Stimulated activated CD4-positive, alpha-beta T cell treated with anti-CD3 and anti-CD28 coated beads, Interleukin-2, amount 100 ng/mL, for 24 hours (primary cell): ENCODE data around the gene SEMA3F.
A peak's percentile ranks its signal among the peaks of the same experiment; 100 is the strongest.

Experiments
- DNase-seq, 2 donors: peaks; one replicate each; pipeline ENCODE4 v3.0.0-alpha.2; 2020

The SEMA3F gene

DNA sequence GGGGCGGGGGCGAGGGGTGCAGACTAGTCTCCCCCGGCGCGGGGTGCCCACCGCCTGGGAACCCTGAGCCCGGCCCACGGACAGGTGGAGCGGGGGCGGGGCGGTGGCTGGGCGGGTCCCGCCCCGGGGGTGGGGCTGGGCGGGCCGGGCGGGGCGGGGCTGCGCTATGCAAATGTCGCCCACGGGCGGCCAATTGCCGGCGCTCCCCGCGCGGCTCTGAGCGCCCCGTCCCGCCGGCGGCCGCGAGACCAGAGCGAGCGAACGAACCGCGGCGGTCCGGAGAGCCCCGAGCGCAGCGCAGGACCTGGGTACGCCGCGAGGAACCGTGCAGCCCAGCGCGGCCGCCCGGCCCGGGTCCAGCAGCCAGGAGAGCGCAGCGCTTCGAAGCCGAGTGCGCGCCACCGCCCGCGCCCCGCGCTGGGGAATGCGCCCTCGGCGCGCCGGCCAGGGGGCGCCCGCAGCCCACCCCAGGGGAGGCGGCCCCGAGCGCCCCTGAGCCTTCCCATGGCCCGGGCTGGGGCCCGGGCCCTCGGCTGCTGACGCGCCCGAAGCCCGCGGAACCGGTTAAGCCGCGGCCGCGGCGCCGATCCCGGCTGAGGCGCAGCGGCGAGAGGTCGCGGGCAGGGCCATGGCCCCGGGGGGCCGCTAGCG is at the start of gene SEMA3F:
TSS of gene SEMA3F (plus strand) at position 485 of the 651 bp plus-strand sequence. CDS start 4,299 bp downstream, outside the sequence.
- DNase-seq, result peak; percentile 64 to 72

DNA sequence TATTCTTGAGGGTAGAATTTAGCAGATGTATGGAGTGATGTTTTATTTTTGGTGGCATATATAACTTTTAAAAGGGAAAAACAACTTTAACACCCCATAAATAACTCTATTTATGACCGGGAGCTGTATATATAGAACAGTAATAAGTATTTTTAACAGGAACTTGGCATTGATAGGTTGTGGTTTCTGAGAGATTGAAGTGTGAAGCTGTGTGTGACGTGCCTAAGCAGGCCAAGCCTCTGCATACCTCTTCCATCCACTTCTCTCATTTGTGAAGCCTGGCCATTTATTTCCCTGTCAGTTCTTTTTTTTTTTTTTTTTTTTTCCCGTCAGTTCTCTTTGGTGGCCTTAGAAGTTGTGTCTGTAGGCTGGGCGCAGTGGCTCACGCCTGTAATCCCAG is 43.4 kb upstream of the SEMA3F start:
- DNase-seq, result no peak

DNA sequence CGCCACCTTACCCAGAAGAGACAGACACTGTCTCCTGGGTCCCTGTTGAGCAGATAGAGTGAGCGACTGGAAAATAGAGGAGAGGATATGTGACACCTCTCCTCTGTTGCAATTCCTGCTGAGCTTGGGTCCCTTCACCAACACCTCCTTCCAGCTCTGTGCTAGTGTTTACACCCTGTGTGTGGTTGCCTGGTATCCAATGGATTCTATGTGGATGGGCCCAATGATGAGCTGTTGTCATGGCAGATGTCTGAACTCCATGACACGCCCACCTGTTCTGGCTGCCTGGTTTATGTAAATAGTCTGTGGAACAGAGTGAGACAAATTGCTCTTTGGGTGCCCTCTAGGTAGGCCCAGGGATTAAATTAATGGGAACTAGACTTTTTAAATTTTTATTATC is 42.7 kb upstream of the SEMA3F start:
- no peak for DNase-seq

DNA sequence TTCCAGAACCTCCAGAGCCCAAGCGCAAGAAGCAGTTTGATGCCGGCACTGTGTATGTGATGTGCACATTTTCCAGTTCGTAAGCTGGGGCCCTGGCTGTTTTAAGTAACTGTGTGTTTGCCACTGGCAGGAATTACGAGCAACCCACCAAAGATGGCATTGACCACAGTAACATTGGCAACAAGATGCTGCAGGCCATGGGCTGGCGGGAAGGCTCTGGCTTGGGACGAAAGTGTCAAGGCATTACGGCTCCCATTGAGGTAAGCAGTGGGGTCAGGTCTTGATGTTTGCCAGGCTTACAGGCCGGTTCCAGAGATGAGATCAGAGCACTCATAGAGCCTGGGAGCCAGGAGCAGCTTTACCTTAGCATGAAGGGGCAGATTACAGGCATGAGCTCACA is 38.0 kb upstream of the SEMA3F start:
- DNase-seq, result no peak

DNA sequence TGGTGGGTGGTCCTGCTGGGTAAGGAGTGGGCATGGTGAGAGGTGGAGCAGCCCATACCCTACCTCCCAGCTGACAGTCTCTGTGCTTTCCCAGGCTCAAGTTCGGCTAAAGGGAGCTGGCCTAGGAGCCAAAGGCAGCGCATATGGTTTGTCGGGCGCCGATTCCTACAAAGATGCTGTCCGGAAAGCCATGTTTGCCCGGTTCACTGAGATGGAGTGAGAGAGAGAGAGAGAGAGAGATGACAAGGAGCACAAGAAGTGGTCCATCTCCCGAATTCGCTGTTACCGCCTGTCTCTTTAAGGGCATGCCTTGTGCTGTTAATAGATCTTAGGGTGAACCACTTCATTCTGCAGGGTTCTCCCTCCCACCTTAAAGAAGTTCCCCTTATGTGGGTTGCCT is 36.9 kb upstream of the SEMA3F start:
- DNase-seq, result no peak

DNA sequence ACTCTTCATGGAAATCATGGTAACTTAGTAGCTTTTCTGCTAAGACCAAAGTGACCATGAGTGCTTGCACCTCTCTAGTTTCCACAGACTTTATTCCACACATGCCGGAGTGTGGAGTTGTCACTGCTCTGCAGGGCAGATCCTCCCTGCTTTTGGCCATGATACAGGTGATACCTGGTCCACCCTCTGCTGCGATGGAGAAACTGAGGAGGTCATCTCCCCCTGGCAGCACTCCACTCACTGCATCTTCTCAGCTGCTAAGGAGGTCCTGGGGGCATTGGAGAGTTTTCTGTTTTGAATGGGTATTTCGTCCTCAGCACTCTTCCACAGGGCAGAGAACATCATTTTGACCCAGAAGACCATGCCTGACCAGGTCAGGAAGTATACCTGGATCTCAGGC is 35.3 kb upstream of the SEMA3F start:
- no peak for DNase-seq

DNA sequence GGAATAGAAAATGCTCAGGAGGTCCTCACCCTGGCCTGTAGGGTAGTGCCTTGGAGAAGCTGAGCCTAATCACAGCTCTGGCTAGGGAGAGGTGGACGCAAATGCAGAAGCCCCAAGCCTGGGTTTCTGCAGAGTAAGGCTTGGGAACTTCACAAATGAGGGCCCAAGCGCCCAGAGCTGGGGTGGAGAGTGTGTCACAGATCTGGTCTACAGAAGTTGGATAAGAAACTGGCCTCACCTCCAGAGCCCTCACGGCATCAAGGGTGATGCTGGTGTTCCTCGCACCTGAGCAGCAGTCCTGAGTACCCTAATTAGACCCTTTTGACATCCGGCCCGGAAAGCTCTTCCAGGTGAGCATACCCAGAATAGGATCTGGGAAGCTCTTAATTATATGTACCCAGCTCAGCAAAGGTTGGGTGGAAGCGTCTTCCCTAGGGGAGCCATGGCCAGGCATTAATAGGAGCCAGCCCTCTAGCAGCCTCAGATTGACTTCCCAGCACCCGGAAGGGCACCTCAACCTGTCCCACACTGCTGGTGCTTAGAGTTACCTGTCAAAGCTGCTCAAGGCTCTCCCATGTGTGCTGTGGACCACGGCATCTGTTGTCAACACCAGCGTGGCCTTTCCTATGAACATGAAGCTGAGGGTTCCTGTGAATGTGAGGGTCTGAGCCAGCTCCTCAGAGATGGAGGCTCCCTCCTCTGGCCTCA is 34.6 kb upstream of the SEMA3F start:
- no peak for DNase-seq

DNA sequence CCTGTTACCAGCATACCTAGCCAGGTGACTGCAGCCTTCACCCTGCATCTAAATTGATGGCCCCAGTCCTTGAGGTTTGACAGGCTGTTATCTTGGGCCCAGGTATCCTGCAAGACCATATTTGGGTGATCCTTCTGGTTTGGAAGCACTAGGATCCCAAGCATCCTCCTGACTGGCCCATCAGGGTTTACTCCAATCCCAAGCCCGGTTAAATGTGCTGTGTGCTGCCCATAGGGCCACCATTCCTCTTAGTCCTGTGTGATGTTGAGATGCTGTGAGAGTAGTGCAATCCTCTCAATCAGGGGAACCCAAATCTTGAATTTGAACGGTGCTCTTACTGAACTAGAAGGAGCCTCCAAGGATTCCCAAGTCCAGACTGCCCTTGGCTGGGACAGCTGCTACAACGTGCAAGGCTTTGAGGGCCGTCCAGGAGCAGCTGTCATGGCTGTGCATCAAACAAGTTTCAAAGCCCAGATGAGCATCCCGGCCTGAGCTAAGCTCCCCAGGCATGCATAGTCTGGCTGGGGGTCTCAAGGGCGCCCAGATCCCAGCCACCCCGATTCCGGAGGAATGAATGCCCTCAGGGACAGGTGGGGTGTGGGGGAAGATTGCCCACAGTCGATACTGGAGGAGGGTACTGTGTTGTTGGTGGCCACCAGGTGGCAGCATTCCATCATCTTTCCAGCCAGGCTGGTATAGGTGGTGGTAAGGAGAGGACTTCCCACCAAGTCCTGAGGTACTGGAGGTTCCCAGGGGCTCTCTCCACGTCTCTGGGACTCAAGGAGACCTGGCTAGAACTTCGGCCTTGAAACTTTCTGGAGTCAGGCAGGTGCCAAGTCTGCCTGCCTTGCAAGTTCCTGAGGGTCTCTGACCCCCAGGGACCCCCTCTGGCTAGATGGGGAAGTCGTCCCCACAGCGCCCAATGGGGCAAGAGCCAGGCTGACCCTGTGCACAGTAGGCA is 33.8 kb upstream of the SEMA3F start:
- DNase-seq, result peak; percentile 77 to 80

DNA sequence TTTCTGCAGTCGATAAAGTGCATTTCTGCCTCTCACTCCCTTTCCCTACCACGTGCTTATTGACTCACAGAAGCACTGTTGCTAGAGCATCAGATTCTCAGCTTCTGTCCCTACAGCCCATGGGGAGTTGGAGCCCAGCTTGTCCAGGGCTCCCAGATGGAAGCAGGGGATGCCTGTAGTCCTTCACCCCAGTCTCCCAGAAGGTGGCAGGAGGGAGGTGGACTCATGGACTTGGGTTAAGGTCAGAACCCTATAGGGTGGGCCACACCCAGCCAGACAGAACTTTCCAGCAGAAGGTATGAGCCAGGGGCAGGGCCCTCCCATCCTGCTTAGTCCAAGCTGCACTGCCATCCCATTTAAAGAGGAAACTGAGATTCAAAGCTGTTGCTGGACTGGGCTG is 33.1 kb upstream of the SEMA3F start:
- no peak for DNase-seq

DNA sequence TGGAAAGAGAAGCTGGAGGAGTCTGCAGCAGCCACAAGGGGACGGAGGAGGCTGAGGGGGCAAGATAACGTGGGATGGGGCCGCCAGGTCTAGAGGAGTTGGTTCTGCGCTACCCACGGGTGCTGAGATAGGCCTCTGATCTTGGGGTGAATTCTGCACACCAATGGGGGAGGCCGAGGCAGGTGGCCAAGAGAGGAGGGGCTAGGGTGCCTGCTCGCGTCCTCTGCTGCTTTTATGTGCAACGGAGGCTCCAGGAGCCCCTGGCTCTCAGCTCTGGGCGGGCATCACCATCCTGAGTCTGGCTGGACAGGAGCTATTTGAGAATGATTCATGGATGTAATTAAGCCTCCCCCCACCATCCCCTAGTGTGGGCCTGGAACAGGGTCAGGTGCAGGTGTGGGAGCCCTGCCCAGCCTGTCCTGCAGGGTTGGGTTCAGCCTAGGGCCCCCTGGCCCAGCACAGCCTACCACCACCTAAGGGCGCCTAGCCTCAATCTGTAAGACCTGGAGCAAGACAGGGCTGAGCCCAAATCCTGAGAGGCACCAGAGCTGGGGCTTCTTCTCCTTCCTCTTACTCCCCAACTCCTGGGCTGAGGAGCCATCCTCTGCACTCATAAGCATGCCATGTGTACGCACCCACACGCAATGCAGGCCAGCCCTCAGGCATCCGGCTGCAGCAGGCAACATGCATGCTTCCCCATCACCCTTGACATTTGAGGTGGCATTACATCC is 32.3 kb upstream of the SEMA3F start:
- no peak for DNase-seq

DNA sequence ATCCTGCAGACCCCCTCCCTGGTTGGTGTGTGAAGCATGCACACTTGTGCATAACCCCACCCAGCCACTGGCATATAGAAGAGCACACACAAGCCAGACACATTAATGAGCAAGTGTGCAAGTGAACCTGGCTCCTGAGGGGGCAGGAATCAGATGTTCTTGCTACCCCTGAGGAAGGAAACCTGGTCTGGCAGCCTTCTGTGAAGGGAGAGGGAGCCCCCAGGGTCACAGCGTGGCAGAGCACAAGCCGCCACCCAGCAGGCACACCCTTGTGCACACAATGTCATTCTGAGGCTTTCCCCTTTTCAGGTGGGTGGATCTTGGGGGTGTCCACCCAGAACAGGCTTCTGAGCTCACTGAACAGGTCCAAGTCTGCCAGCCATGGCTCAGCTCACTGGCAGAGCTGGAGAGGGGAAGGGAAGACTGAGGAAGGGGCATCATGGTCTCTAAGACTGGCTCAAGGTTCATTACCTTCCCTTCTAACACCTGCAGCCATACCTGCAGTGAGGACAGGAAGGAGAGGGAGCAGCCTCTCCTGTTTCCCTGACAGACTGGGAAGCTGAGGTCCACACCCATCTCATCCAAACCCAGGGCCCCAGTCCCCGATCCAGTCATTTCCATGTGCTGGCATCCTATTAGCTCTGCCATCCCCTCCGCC is 31.6 kb upstream of the SEMA3F start:
- no peak for DNase-seq

DNA sequence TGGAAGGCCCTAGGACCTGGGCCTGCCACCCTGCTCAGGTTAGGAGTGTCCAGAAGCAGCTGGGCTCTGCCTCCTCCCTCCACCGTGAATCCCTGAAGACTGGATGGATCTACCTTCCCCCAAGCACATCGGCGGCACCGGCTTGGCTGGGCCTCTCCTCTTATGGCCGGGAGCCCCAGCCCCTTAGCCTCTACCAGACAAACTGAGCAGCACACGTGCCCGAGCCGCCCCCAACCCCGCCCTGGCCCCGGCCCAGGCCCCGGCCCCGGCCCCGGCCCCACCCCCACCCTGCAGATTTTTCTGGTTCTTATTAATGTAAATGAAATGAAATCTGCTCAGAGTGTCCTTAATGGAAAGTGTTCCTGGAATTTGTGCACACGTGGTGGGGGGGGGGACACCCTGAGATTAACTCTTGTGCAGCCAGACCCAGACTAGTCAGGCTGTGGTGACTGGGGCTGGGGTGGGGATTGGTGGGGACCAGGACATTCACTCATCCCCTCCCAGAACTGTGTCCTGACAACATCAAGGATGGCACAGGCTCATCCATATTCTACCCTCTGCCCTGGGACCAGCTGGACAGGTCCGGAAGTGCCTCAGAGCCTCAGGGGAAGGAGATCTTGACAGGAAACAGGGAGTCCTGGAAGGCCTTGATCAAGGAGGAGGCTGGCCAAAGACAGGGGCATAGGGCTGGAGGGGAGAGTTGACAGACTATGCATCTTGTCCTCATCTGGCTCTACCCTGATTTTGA is 30.9 kb upstream of the SEMA3F start:
- no peak for DNase-seq

DNA sequence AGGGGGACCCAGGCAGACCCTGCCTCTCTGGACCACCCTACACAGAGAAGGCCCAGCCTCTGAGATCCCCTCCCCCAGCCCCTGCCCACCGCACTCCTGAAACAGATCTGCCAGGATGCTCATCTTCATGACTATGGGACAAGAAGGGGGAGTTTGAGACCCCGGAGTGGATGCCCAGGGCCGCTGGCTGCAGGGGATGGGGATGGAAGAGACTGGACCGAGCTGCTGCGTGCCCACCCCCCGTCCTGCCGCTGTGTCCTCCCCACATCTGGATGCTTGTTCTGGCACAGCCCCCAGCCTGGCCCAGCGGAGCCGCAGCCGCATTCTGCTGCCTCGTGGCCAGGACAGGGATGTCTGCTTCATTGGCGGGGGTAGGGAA is 30.3 kb upstream of the SEMA3F start:
- DNase-seq, result no peak

DNA sequence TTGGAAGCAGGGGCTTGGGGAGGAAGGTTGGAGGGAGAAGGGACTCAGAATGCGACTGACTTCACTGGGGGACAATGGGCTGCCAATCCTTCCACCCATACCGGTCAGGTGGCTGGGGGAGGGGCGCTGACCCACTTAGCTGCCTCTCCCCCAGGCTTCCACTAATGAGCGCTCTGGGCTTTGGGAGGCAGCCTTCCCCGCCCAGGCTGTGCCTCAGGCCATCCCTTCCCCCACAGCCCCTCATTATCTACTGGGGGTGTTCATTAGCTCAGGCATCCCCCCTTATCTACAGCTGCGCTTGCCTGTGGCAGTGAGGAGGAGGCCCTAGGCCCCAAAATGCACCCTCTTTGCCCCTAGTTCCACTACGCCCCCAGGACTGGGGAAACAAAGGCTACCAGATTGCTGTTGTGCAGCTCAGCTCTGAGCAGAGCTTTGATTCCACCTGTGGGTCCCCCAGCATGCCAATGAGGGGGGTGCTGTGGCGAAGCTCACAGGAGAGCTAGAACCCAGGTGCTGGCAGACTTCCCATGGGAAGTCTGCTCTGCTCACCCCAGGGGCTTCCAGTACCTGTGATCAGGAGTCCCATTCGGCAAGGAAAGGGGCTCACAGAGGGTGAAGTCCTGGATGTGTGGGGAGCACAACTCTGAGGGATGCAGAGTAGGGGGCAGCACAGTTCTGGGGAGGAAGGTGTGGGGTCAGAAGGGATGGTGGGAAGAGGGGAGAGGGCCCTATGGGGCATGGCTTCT is 29.4 kb upstream of the SEMA3F start:
- DNase-seq, result no peak

DNA sequence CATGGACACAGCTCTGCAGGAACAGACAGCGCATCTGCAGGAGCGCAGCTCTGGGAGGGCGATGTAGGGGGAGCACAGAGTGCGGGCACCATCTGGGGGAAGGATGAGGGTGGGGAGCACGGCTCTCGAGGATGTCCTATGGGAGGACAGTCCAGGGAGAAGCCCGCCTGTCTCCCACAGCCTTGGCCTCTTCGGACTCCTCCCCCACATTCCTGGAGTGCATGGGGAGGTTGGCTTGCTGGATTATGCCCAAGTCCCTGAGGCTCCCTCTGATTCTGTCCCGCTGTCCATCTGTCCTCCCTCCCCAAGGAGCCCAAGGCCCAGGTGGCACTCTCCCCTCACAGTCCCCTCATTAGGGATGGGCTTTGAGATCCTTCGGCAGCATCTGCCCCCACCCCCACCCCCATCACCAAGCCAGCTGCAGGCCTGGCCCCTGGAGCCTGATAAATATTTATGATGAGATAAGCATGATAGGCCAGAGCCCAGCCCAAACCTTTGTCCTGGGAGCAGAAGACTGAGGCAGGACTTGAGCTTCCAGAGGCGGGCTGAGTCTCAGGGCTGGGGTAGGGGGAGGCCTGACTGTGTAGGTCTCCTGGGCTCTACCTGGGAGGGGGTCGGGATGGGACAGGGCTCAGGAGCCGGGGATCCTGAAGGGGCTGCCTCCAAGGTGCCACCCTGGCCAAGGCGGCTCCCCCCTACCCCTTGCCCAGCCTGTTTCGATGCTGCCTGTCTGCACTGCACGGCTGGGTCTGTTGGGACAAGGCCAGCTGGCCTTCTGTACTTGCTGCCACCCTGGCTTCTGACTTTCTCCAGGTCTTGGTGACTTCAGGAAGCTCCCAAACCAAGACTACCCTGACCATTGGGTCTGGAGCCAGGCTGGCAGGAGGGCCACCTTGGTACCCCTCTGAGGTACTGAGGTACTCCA is 28.6 kb upstream of the SEMA3F start:
- no peak for DNase-seq

DNA sequence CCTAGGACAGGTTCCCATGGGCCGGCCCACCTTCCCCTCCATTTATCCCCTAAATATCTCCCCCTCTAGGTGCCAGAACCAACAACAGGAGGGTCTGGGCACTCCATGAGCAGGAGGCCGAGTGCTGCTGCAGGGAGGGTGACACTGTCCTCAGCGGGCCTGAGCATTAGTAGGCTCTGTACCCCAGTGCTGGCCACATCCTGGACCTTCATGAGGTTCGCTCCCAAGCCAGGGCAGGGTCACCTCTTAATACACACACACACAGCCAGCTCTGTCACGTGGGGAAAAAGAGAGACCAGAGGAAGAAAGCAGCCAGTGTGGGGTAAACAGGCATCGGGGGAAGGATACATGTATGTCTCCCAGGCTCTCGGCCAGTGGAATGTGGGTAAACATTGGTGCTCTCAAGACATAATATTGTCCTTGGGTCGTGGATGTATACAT is 27.9 kb upstream of the SEMA3F start:
- DNase-seq, result no peak

DNA sequence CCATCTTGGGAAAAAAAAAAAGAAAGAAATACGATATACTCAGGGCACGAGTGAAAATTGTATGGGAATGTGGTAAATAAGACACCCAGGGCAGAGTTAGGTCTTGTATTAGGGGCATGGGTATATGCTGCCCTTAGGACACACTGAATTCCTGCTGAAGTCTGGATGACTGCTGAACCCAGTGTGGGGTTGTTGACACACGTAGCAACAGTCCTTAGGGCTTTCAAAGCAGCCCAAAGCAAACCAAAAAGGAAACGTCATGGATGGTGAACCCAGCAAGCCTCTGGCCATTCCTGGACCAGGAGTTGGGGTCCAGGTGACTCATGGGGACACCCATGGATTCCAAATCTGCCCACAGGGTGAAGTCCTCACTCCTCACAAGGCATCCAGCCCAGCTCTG is 27.1 kb upstream of the SEMA3F start:
- DNase-seq, result no peak

DNA sequence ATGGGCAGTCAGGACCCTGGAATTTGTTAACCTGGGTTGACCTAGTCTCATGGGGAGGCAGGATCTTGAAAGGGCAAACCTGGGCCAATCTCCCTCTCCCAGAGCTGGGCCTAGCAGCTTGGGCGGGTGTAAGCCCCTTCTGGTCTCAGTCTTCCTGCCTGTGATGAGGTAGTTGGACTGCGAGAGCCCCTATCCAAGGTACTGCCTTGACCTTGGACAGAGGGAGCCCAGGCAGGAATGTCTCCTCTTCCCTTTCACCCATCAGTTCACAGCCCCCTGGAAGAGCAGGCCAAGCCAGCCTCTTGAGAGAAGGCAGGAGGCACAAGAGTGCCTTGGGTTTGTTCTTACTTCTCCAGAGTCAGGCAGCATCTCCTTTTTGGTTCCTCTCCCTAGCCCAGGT is 24.7 kb upstream of the SEMA3F start:
- DNase-seq, result no peak

DNA sequence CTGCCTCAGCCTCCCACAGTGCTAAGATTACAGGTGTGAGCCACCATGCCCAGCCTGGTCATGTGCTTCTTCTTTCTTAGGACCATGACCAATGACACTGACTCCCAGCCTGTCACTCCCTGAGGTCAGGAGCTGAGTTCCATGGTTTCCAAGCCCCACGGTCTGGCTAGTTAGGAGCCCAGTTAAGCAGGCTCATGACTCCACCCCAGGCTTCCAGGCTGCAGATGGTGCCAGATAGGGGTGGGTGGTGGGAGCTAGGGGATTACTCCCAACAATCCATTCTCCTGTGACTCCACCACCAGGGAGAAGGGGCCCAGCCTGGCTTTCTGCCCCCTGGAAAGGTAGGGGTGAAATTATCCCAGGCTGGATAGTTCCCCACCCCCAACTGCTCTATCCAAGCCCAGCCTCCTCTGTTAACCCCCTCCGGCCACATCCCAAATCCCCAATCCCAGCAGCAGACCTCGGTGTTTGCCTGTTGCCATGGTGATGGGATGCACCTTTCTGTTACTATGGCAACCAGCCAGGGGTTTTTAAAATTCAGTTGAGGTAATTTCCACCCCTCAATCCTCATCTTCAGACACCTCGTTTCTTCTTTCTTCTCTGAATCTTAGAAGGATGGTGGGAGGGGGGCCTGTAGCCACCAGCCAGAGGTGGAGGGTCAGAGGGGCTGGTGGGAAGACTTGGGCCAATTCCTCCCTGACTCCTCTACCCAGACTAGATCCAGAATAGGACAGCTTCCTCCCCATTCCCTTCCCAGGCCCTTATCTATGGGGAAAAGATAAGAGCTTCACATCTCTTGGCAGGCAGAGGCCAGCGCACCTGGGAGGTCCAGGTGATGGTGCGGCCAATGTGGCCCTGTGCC is 22.5 kb upstream of the SEMA3F start:
- no peak for DNase-seq
